ENCODE measurements around the gene HS6ST1.

Gene HS6ST1

DNA sequence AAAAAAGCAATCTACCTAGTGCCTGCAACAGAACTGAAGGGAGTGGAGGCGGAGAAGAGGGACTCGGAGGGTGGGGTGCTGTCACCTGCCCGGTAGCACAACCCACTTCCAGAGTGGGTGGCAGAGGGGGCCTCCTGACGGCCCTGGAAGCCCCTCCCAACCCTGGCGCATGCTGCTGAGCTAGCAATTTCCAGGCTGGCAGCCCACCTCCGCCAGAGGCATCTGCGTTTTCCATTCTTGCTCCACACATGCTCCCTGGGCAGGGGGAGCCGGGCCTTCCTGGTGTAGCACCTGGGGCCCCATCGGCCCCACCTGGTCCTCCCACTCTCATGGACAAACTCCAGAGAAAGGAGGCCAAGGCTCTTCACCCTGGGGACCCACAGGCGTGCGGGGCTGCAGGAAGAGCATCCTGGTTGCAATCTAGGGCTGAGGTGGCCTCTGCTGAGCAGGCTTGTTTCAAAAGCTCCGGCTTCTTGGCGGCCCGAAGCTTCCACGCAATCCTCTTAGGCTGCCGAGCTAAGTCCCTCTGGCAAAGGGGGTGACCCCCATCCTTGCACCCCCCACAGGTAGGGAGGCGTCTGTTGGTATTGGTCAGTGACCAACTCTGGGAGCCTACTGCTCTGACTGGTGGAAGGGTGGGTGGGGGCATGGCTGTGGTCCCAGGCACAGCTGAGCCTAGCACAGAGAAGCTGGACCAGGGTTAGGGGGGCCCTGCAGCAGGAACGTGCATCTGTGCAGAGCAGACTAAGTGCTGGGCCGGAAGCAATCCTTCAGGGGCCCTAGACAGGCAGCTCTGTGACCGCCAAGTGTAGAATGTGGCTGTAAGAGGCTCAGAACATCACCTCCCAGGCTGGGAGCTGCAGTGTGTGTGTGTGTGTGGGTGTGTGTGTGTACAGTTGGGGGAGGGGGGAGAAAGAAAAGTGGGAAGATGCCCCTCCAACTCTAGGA is 2.6 kb downstream of the HS6ST1 start:
- Histone ChIP-seq H3K27me3 (ENCODE audit: control insufficient read depth, insufficient read depth, low read length, poor library complexity, severe bottlenecking) (peaks cover 36% of the 10 kb centered on the region), H3K27ac (ENCODE audit: insufficient read depth, low read depth, low read length, poor library complexity, severe bottlenecking) (no peak overlapping the region), H3K4me3 (ENCODE audit: insufficient read depth, low read depth, low read length) (peak overlapping the region; percentile 72), H3K36me3 (ENCODE audit: control insufficient read depth, insufficient read depth, low read length) (no peaks in the 10 kb centered on the region), H3K9me3 (ENCODE audit: control insufficient read depth, low read length) (no peaks in the 10 kb centered on the region), H3K4me1 (ENCODE audit: control insufficient read depth, insufficient read depth, low read length) (peaks cover 20% of the 10 kb centered on the region)
- 80 to 82% methylated on average over 20 of the region's 20 CpGs for WGBS, 2 experiments

DNA sequence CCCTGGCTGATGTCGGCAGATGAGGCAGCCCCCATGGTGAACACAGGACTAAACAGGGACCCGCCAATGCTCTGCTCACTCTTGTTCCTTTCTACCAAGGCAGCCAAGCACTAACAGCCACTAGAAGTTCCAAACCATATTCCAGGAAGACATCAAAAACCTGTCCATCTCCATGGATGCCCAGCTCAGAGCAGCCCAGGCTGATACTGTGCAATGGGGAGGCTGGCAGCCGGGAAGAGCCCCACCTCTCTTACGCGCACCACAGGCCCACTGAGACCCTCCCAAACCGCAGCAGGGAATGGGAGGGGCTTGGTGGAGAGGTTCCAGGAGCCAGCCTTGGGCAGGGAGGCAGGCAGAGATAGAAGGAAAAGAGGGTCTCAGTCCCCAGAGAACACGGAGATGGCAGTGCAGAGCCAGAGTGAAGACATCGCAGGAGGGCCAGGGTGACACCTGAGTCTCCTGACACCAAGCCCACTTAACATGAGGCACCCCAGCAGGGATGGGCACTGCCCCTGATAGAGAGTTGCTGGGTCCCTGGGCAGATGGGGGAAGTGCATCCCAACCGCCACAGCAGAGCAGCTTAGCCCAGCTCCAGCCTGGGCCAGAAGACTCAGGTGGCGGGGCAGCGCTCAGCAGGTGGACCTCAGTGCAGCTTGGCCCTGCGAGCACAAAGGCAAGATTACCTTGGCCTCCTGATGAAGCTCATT is 3.4 kb downstream of the HS6ST1 start:
- Histone ChIP-seq H3K27ac (ENCODE audit: insufficient read depth, low read depth, low read length, poor library complexity, severe bottlenecking) (no peak overlapping the region), H3K36me3 (ENCODE audit: control insufficient read depth, insufficient read depth, low read length) (no peaks in the 10 kb centered on the region), H3K4me1 (ENCODE audit: control insufficient read depth, insufficient read depth, low read length) (peaks cover 22% of the 10 kb centered on the region), H3K4me3 (ENCODE audit: insufficient read depth, low read depth, low read length) (no peak overlapping the region), H3K9me3 (ENCODE audit: control insufficient read depth, low read length) (no peaks in the 10 kb centered on the region), H3K27me3 (ENCODE audit: control insufficient read depth, insufficient read depth, low read length, poor library complexity, severe bottlenecking) (peaks cover 27% of the 10 kb centered on the region)
- 81 to 82% methylated on average over 12 of the region's 12 CpGs for WGBS, 2 experiments

DNA sequence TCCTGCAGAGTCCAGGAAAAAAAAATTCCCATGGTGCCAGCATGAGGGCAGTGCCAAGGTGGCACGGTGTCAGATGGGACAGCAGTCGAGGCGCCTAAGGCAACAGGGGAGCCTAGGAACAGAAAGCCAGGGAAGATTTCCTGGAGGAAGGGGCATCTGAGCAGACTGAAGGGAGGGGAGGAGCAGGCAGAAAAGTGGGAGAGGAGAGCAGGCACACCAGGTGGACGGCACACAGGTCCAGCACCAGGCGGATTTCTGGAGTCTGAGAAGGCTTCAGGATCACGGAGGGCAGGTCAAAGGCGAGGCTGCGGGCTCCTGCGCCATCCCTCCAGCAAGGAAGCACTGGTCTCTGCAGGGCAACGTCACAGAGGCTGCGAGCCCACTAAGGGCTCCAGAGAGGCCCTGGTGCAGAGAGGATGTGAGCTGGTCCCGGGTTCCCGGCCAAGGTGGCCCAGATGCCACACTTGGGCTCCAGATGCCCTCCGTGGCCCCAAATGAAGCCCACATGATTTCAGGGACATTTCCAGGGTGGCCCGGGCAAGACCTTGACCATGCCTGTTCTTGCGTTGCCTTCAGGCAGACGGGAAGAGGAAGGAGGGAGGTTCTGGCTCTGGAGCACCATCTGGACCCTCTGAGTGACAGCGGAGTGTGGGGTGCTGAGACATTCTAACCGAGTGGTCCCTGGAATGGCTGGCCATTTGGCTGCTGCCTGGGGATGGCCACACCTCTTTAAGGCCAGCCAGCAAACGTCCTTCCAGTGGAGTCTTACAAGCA is 4.1 kb downstream of the HS6ST1 start:
- H3K4me1 ChIP-seq (ENCODE audit: control insufficient read depth, insufficient read depth, low read length), result peaks cover 22% of the 10 kb centered on the region
- no peaks in the 10 kb centered on the region for H3K36me3 ChIP-seq (ENCODE audit: control insufficient read depth, insufficient read depth, low read length)
- no peak overlapping the region for H3K27ac ChIP-seq (ENCODE audit: insufficient read depth, low read depth, low read length, poor library complexity, severe bottlenecking)
- H3K9me3 ChIP-seq (ENCODE audit: control insufficient read depth, low read length), result no peaks in the 10 kb centered on the region
- H3K27me3 ChIP-seq (ENCODE audit: control insufficient read depth, insufficient read depth, low read length, poor library complexity, severe bottlenecking), result peaks cover 20% of the 10 kb centered on the region
- WGBS, 2 experiments, result 93 to 94% methylated on average over 20 of the region's 20 CpGs
- H3K4me3 ChIP-seq (ENCODE audit: insufficient read depth, low read depth, low read length), result no peak overlapping the region

DNA sequence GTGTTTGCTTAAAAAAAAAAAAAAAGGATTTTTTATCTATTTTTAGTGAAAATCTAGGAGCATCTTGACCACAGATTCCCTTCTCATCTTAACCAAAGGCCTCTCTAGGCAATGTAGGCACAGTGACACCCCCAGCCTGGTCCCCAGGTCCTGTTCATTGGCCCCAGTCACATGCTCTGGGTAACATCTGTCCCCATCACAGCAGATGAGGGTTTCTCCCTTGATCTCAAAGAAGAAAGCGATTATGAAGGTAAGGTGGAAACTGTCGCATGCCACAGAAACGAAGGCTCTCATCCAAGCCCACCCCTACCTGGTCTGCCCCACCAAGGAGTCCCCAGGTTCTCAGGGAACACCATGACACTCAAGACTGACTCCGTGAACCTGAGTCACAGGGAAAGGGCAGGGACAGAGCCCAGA is 4.7 kb downstream of the HS6ST1 start:
- H3K4me3 ChIP-seq (ENCODE audit: insufficient read depth, low read depth, low read length), result no peak overlapping the region
- peaks cover 22% of the 10 kb centered on the region for H3K4me1 ChIP-seq (ENCODE audit: control insufficient read depth, insufficient read depth, low read length)
- H3K9me3 ChIP-seq (ENCODE audit: control insufficient read depth, low read length), result no peaks in the 10 kb centered on the region
- no peaks in the 10 kb centered on the region for H3K36me3 ChIP-seq (ENCODE audit: control insufficient read depth, insufficient read depth, low read length)
- peaks cover 14% of the 10 kb centered on the region for H3K27me3 ChIP-seq (ENCODE audit: control insufficient read depth, insufficient read depth, low read length, poor library complexity, severe bottlenecking)
- H3K27ac ChIP-seq (ENCODE audit: insufficient read depth, low read depth, low read length, poor library complexity, severe bottlenecking), result no peak overlapping the region
- WGBS, 2 experiments, result 93 to 94% methylated on average over 4 of the region's 4 CpGs

DNA sequence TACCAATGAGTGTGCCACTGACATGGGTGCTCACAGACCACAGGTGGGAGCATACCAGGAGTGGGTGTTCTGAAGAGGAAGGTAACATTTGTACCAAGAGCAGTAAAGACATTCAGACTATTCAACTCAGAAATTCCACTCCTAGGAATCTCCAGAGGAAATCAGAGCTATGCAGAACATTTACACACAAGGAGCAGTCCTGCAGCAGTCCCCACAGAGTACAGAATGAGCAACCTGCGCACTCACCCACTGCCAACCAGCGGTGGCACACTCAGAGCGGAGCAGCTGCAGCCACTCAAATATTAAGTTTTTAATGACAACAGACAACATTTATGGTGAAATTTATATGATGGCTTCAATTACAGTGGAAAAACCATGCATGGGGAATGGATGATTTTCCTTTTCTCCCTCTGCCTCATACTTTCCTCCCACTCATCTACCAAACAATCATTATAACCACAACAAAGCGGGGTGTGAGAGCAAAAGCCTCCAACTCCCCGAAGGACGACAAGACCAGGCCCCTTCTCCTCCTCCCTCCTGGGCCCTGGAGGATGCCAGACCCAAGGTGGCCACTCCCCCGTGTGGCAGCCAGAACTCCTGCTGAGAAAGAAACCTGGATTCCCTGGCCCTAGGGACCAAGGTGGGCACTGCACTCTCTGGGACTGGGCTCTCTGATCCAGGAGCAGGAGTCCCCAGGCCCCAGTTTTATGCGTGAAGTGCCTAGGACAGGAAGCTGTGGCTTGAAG is 5.4 kb downstream of the HS6ST1 start:
- H3K4me3 ChIP-seq (ENCODE audit: insufficient read depth, low read depth, low read length), result no peak overlapping the region
- peaks cover 11% of the 10 kb centered on the region for H3K27me3 ChIP-seq (ENCODE audit: control insufficient read depth, insufficient read depth, low read length, poor library complexity, severe bottlenecking)
- peaks cover 22% of the 10 kb centered on the region for H3K4me1 ChIP-seq (ENCODE audit: control insufficient read depth, insufficient read depth, low read length)
- H3K27ac ChIP-seq (ENCODE audit: insufficient read depth, low read depth, low read length, poor library complexity, severe bottlenecking), result no peak overlapping the region
- no peaks in the 10 kb centered on the region for H3K9me3 ChIP-seq (ENCODE audit: control insufficient read depth, low read length)
- H3K36me3 ChIP-seq (ENCODE audit: control insufficient read depth, insufficient read depth, low read length), result no peaks in the 10 kb centered on the region
- 84 to 88% methylated on average over 8 of the region's 8 CpGs for WGBS, 2 experiments

DNA sequence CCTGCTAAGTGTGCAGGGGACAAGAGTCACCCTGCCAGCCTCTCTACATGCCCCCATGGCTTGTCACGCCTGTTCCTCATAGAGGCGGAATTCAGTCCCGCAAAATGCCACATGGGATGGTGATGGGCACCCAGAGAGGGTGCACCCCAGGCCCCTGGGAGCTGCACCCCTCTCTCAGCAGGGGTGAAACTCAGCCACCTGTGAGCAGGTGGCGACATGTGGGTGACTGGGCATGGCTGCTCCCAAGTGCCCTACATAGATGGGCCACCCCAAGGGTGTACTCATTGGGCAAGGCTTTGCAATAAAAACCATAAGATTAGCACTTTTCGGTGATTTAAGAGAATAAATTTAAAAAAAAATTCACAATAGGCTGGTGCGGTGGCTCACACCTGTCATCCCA is 6.3 kb downstream of the HS6ST1 start:
- peaks cover 3% of the 10 kb centered on the region for H3K27me3 ChIP-seq (ENCODE audit: control insufficient read depth, insufficient read depth, low read length, poor library complexity, severe bottlenecking)
- H3K4me3 ChIP-seq (ENCODE audit: insufficient read depth, low read depth, low read length), result no peak overlapping the region
- H3K27ac ChIP-seq (ENCODE audit: insufficient read depth, low read depth, low read length, poor library complexity, severe bottlenecking), result no peak overlapping the region
- no peaks in the 10 kb centered on the region for H3K36me3 ChIP-seq (ENCODE audit: control insufficient read depth, insufficient read depth, low read length)
- peaks cover 20% of the 10 kb centered on the region for H3K4me1 ChIP-seq (ENCODE audit: control insufficient read depth, insufficient read depth, low read length)
- 95 to 96% methylated on average over 6 of the region's 6 CpGs for WGBS, 2 experiments
- H3K9me3 ChIP-seq (ENCODE audit: control insufficient read depth, low read length), result no peaks in the 10 kb centered on the region

DNA sequence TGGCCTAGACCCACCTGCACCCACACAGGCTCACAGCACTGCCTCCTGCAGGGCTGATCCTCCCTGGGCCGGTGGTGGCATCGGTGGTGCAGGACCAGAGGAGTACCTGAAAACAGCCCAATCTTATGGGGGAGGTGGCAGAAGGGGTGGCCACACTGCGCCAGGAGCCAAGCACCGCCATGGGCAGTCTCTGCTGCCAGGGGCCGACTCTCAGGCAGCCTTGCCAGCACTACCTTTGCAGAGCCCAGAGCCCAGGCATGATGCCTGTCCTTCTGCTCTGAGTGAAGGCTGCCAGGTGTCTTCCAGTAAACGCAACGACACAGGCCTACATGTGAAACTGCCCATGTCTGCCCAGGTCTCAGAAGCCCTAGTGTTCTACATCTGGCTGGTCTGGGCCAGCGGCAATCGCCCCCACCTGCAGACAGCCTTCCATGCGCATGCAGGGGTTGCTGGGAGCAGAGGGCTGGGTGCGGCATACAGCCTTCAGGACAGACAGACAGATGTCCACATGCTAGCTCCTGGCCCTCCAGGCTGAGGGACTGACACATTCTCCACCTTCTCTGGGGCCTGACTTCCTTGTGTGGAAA is 6.8 kb downstream of the HS6ST1 start:
- H3K9me3 ChIP-seq (ENCODE audit: control insufficient read depth, low read length), result no peaks in the 10 kb centered on the region
- no peak overlapping the region for H3K4me3 ChIP-seq (ENCODE audit: insufficient read depth, low read depth, low read length)
- 94 to 97% methylated on average over 11 of the region's 11 CpGs for WGBS, 2 experiments
- no peaks in the 10 kb centered on the region for H3K27me3 ChIP-seq (ENCODE audit: control insufficient read depth, insufficient read depth, low read length, poor library complexity, severe bottlenecking)
- no peaks in the 10 kb centered on the region for H3K36me3 ChIP-seq (ENCODE audit: control insufficient read depth, insufficient read depth, low read length)
- H3K27ac ChIP-seq (ENCODE audit: insufficient read depth, low read depth, low read length, poor library complexity, severe bottlenecking), result no peak overlapping the region
- H3K4me1 ChIP-seq (ENCODE audit: control insufficient read depth, insufficient read depth, low read length), result peaks cover 16% of the 10 kb centered on the region

DNA sequence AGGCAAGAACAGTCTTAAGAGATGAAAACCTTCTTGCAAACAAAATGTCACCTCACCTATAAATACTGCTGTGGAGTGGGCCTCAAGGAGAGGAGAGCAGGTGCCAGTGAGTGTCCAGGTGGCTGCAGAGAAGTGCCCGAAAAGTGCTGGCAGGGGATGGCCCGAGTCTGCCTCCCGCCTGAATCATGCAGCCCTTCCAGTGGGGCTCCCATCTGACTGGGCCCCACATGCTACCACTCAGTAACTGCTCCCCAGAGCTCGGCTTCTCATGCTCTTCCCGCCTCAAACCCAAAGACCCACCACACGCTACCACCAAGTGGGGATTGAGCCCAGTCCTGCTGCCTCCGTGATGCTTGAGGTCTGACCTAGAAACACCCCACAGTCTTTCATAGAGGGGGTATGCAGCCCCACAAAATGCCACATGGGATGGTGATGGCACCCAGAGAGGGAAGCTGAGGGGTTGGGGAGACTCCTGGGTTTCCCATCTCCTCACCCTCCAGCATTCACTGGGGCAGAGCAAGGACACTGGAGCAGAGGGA is 7.4 kb downstream of the HS6ST1 start:
- no peak overlapping the region for H3K4me3 ChIP-seq (ENCODE audit: insufficient read depth, low read depth, low read length)
- H3K4me1 ChIP-seq (ENCODE audit: control insufficient read depth, insufficient read depth, low read length), result peaks cover 16% of the 10 kb centered on the region
- H3K9me3 ChIP-seq (ENCODE audit: control insufficient read depth, low read length), result no peaks in the 10 kb centered on the region
- H3K36me3 ChIP-seq (ENCODE audit: control insufficient read depth, insufficient read depth, low read length), result no peaks in the 10 kb centered on the region
- no peak overlapping the region for H3K27ac ChIP-seq (ENCODE audit: insufficient read depth, low read depth, low read length, poor library complexity, severe bottlenecking)
- 90 to 94% methylated on average over 7 of the region's 7 CpGs for WGBS, 2 experiments
- no peaks in the 10 kb centered on the region for H3K27me3 ChIP-seq (ENCODE audit: control insufficient read depth, insufficient read depth, low read length, poor library complexity, severe bottlenecking)

DNA sequence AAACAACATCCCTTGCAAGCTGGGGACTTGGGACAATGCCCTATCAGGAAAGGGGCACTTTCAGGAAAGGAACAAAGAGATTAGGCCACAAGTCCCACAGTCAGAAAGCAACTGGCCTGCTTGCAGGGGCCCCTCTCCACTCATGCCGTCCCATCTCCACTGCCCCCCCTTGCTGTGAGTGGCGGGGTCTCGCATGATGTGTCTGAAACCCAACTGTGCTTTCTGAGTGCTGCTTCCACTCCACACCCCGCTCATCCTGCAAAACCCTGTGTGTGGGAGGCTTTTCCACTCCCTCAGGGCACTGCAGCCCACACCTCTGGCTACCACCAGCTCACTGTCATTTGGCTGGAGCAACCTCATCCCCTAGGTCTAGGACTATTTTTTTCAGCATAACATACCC is 7.9 kb downstream of the HS6ST1 start:
- Histone ChIP-seq H3K9me3 (ENCODE audit: control insufficient read depth, low read length) (no peaks in the 10 kb centered on the region), H3K4me3 (ENCODE audit: insufficient read depth, low read depth, low read length) (no peak overlapping the region), H3K36me3 (ENCODE audit: control insufficient read depth, insufficient read depth, low read length) (no peaks in the 10 kb centered on the region), H3K27me3 (ENCODE audit: control insufficient read depth, insufficient read depth, low read length, poor library complexity, severe bottlenecking) (no peaks in the 10 kb centered on the region), H3K27ac (ENCODE audit: insufficient read depth, low read depth, low read length, poor library complexity, severe bottlenecking) (no peak overlapping the region), H3K4me1 (ENCODE audit: control insufficient read depth, insufficient read depth, low read length) (peaks cover 16% of the 10 kb centered on the region)
- 84 to 86% methylated on average over 4 of the region's 4 CpGs for WGBS, 2 experiments

Measured in ectodermal cell (in vitro differentiated cells).